ENCODE measurements around the gene COMMD1. TPM values are rescaled to one million over a fixed set of nuclear protein-coding genes. Genes with fewer than 3 reads are reported as not detected.

The COMMD1 gene
- total and polyA plus RNA-seq, 4 donors: 43.1 to 73.0 (median 57.2) TPM

GRCh38 chr2:62076980-62077638 is 171.6 kb downstream of the COMMD1 start:
- WGBS (ENCODE audit: insufficient coverage): 90% methylated on average over 4 of the region's 6 CpGs
- H3K4me1 ChIP-seq (ENCODE audit: control insufficient read depth, insufficient read depth, low read length): no peaks in the 10 kb centered on the region
- DNase-seq (ENCODE audit: low read depth in 4 of 6, low spot score in 6 of 6): no peak
- H3K27me3 ChIP-seq (ENCODE audit: control insufficient read depth, insufficient read depth, low read length): no peaks in the 10 kb centered on the region
- peaks cover 4% of the 10 kb centered on the region for H3K36me3 ChIP-seq (ENCODE audit: control insufficient read depth, insufficient read depth, low read length)
- no peak overlapping the region for H3K4me3 ChIP-seq (ENCODE audit: low read depth, low read length)
- no peak overlapping the region for H3K27ac ChIP-seq (ENCODE audit: low read depth, low read length)
- H3K9me3 ChIP-seq (ENCODE audit: control insufficient read depth, insufficient read depth, low read length): peaks cover 6% of the 10 kb centered on the region

GRCh38 chr2:62084801-62085200 is 179.3 kb downstream of the COMMD1 start:
- Histone ChIP-seq H3K4me1 (ENCODE audit: control insufficient read depth, insufficient read depth, low read length) (no peaks in the 10 kb centered on the region), H3K27ac (ENCODE audit: low read depth, low read length) (no peak overlapping the region), H3K27me3 (ENCODE audit: control insufficient read depth, insufficient read depth, low read length) (no peaks in the 10 kb centered on the region), H3K4me3 (ENCODE audit: low read depth, low read length) (no peak overlapping the region), H3K36me3 (ENCODE audit: control insufficient read depth, insufficient read depth, low read length) (no peaks in the 10 kb centered on the region), H3K9me3 (ENCODE audit: control insufficient read depth, insufficient read depth, low read length) (no peaks in the 10 kb centered on the region)
- no CpG with 5 or more reads among the region's 1 CpG for WGBS (ENCODE audit: insufficient coverage)
- no peak for DNase-seq (ENCODE audit: low read depth in 4 of 6, low spot score in 6 of 6)

GRCh38 chr2:62089658-62090057 is 184.2 kb downstream of the COMMD1 start:
- H3K9me3 ChIP-seq (ENCODE audit: control insufficient read depth, insufficient read depth, low read length): no peaks in the 10 kb centered on the region
- no peaks in the 10 kb centered on the region for H3K27me3 ChIP-seq (ENCODE audit: control insufficient read depth, insufficient read depth, low read length)
- DNase-seq (ENCODE audit: low read depth in 4 of 6, low spot score in 6 of 6): no peak
- no peak overlapping the region for H3K4me3 ChIP-seq (ENCODE audit: low read depth, low read length)
- 71% methylated on average over 1 of the region's 3 CpGs for WGBS (ENCODE audit: insufficient coverage)
- H3K27ac ChIP-seq (ENCODE audit: low read depth, low read length): no peak overlapping the region
- H3K4me1 ChIP-seq (ENCODE audit: control insufficient read depth, insufficient read depth, low read length): no peaks in the 10 kb centered on the region
- H3K36me3 ChIP-seq (ENCODE audit: control insufficient read depth, insufficient read depth, low read length): no peaks in the 10 kb centered on the region

GRCh38 chr2:62091471-62091870 is 186.0 kb downstream of the COMMD1 start:
- no peak for DNase-seq (ENCODE audit: low read depth in 4 of 6, low spot score in 6 of 6)
- H3K4me3 ChIP-seq (ENCODE audit: low read depth, low read length): no peak overlapping the region
- H3K36me3 ChIP-seq (ENCODE audit: control insufficient read depth, insufficient read depth, low read length): no peaks in the 10 kb centered on the region
- no peaks in the 10 kb centered on the region for H3K4me1 ChIP-seq (ENCODE audit: control insufficient read depth, insufficient read depth, low read length)
- no peak overlapping the region for H3K27ac ChIP-seq (ENCODE audit: low read depth, low read length)
- 100% methylated on average over 1 of the region's 2 CpGs for WGBS (ENCODE audit: insufficient coverage)
- H3K9me3 ChIP-seq (ENCODE audit: control insufficient read depth, insufficient read depth, low read length): no peaks in the 10 kb centered on the region
- no peaks in the 10 kb centered on the region for H3K27me3 ChIP-seq (ENCODE audit: control insufficient read depth, insufficient read depth, low read length)

GRCh38 chr2:62099050-62099449 is 193.6 kb downstream of the COMMD1 start:
- no peak overlapping the region for H3K27ac ChIP-seq (ENCODE audit: low read depth, low read length)
- 96% methylated on average over 4 of the region's 4 CpGs for WGBS (ENCODE audit: insufficient coverage)

GRCh38 chr2:62099523-62100175 is 194.2 kb downstream of the COMMD1 start:
- Histone ChIP-seq H3K4me3 (ENCODE audit: low read depth, low read length) (no peak overlapping the region), H3K27ac (ENCODE audit: low read depth, low read length) (no peak overlapping the region), H3K27me3 (ENCODE audit: control insufficient read depth, insufficient read depth, low read length) (no peaks in the 10 kb centered on the region), H3K4me1 (ENCODE audit: control insufficient read depth, insufficient read depth, low read length) (no peaks in the 10 kb centered on the region), H3K36me3 (ENCODE audit: control insufficient read depth, insufficient read depth, low read length) (no peaks in the 10 kb centered on the region), H3K9me3 (ENCODE audit: control insufficient read depth, insufficient read depth, low read length) (no peaks in the 10 kb centered on the region)
- DNase-seq (ENCODE audit: low read depth in 4 of 6, low spot score in 6 of 6): no peak
- 85% methylated on average over 5 of the region's 10 CpGs for WGBS (ENCODE audit: insufficient coverage)

More at GRCh38 chr2:62099050-62099449, 193.6 kb downstream of the COMMD1 start:
- Histone ChIP-seq H3K4me3 (ENCODE audit: low read depth, low read length) (no peak overlapping the region), H3K36me3 (ENCODE audit: control insufficient read depth, insufficient read depth, low read length) (no peaks in the 10 kb centered on the region), H3K9me3 (ENCODE audit: control insufficient read depth, insufficient read depth, low read length) (no peaks in the 10 kb centered on the region), H3K4me1 (ENCODE audit: control insufficient read depth, insufficient read depth, low read length) (no peaks in the 10 kb centered on the region), H3K27me3 (ENCODE audit: control insufficient read depth, insufficient read depth, low read length) (no peaks in the 10 kb centered on the region)
- no peak for DNase-seq (ENCODE audit: low read depth in 4 of 6, low spot score in 6 of 6)

- Histone ChIP-seq H3K27ac (ENCODE audit: low read depth, low read length) (no peak overlapping the region), H3K36me3 (ENCODE audit: control insufficient read depth, insufficient read depth, low read length) (no peaks in the 10 kb centered on the region), H3K4me1 (ENCODE audit: control insufficient read depth, insufficient read depth, low read length) (no peaks in the 10 kb centered on the region), H3K27me3 (ENCODE audit: control insufficient read depth, insufficient read depth, low read length) (no peaks in the 10 kb centered on the region), H3K9me3 (ENCODE audit: control insufficient read depth, insufficient read depth, low read length) (no peaks in the 10 kb centered on the region), H3K4me3 (ENCODE audit: low read depth, low read length) (no peak overlapping the region)
- 86% methylated on average over 1 of the region's 2 CpGs for WGBS (ENCODE audit: insufficient coverage)
- no peak for DNase-seq (ENCODE audit: low read depth in 4 of 6, low spot score in 6 of 6)
These were observed 196.4 kb downstream of the COMMD1 start for GRCh38 chr2:62101886-62102285.

GRCh38 chr2:62102402-62102920 is 197.0 kb downstream of the COMMD1 start:
- no CpG with 5 or more reads among the region's 1 CpG for WGBS (ENCODE audit: insufficient coverage)
- no peaks in the 10 kb centered on the region for H3K27me3 ChIP-seq (ENCODE audit: control insufficient read depth, insufficient read depth, low read length)
- no peaks in the 10 kb centered on the region for H3K4me1 ChIP-seq (ENCODE audit: control insufficient read depth, insufficient read depth, low read length)
- no peak overlapping the region for H3K27ac ChIP-seq (ENCODE audit: low read depth, low read length)
- no peaks in the 10 kb centered on the region for H3K9me3 ChIP-seq (ENCODE audit: control insufficient read depth, insufficient read depth, low read length)
- H3K4me3 ChIP-seq (ENCODE audit: low read depth, low read length): no peak overlapping the region
- no peak for DNase-seq (ENCODE audit: low read depth in 4 of 6, low spot score in 6 of 6)
- H3K36me3 ChIP-seq (ENCODE audit: control insufficient read depth, insufficient read depth, low read length): no peaks in the 10 kb centered on the region

GRCh38 chr2:62109554-62109953 is 204.1 kb downstream of the COMMD1 start:
- WGBS (ENCODE audit: insufficient coverage): 100% methylated on average over 1 of the region's 2 CpGs
- no peak overlapping the region for H3K27ac ChIP-seq (ENCODE audit: low read depth, low read length)
- no peak for DNase-seq (ENCODE audit: low read depth in 4 of 6, low spot score in 6 of 6)
- H3K36me3 ChIP-seq (ENCODE audit: control insufficient read depth, insufficient read depth, low read length): no peaks in the 10 kb centered on the region
- H3K4me1 ChIP-seq (ENCODE audit: control insufficient read depth, insufficient read depth, low read length): no peaks in the 10 kb centered on the region
- H3K27me3 ChIP-seq (ENCODE audit: control insufficient read depth, insufficient read depth, low read length): no peaks in the 10 kb centered on the region
- no peak overlapping the region for H3K4me3 ChIP-seq (ENCODE audit: low read depth, low read length)
- no peaks in the 10 kb centered on the region for H3K9me3 ChIP-seq (ENCODE audit: control insufficient read depth, insufficient read depth, low read length)

Measured in spinal cord (tissue), 10 donors.